Suprapubic skin (tissue), 4 donors: Measurements from ENCODE around the gene LHB. TPM values are rescaled to one million over a fixed set of nuclear protein-coding genes. Genes with fewer than 3 reads are reported as not detected.
A peak's percentile ranks its signal among the peaks of the same experiment; 100 is the strongest.

Experiments
- DNase-seq, 2 donors: peaks; one replicate each; pipeline ENCODE4 v3.0.0-alpha.2; 2019; ENCODE audit warnings: low spot score in 2 of 2
- H3K27ac ChIP-seq: fragments of 200-600 bp; sonication (generic); one replicate; pipeline ENCODE4 v1.5.1; 2019
- H3K27me3 ChIP-seq: fragments of 200-600 bp; sonication (generic); one replicate; pipeline ENCODE4 v1.5.1; 2019
- H3K36me3 ChIP-seq: fragments of 200-600 bp; sonication (generic); one replicate; pipeline ENCODE4 v1.5.1; 2019
- H3K4me1 ChIP-seq: fragments of 200-600 bp; sonication (generic); one replicate; pipeline ENCODE4 v1.5.1; 2019
- H3K4me3 ChIP-seq: fragments of 200-600 bp; sonication (generic); one replicate; pipeline ENCODE4 v1.5.1; 2019; ENCODE audit warnings: mild to moderate bottlenecking
- H3K9me3 ChIP-seq: fragments of 200-600 bp; sonication (generic); one replicate; pipeline ENCODE4 v1.5.1; 2019
- EP300 ChIP-seq: sonication (generic); formaldehyde crosslinking; IDR thresholded peaks from one replicate; pipeline ENCODE4 v1.6.1; 2017; ENCODE audit warnings: antibody characterized with exemption
- POLR2A ChIP-seq, 2 donors: fragments of 450-650 bp; IDR thresholded peaks; one replicate each; pipeline ENCODE4 v1.6.1; 2017; ENCODE audit warnings: antibody characterized with exemption in 2 of 2, mild to moderate bottlenecking in 2 of 2, moderate library complexity in 2 of 2
- POLR2AphosphoS5 ChIP-seq, 3 donors: sonication (generic); formaldehyde crosslinking; IDR thresholded peaks; one replicate each; pipeline ENCODE4 v1.6.1; 2017; ENCODE audit warnings: antibody characterized with exemption in 3 of 3
- WGBS: methylation state at CpG from one replicate; pipeline ENCODE4 v1.1.5; 2018; 5-methylcytosine and 5-hydroxymethylcytosine counted together
- total RNA-seq, 4 donors: library from RNA; depleted of rRNA; stranded (reverse); fragments of >200 nt; gene quantifications; one replicate each; pipeline ENCODE4 v1.1.0, GENCODE V29; 2016
- TF ChIP-seq, protein P1 (sequence below), 2 donors: fragments of 200-600 bp in 1 of 2; fragments of 450-650 bp in 1 of 2; sonication (generic) in 1 of 2; IDR thresholded peaks; one replicate each; pipeline ENCODE4 v1.5.1; 2016 to 2019; ENCODE audit warnings: antibody characterized with exemption in 2 of 2, mild to moderate bottlenecking in 1 of 2, moderate library complexity in 1 of 2

The LHB gene
- total RNA-seq, 4 donors from 2014 or later, result not detected

DNA sequence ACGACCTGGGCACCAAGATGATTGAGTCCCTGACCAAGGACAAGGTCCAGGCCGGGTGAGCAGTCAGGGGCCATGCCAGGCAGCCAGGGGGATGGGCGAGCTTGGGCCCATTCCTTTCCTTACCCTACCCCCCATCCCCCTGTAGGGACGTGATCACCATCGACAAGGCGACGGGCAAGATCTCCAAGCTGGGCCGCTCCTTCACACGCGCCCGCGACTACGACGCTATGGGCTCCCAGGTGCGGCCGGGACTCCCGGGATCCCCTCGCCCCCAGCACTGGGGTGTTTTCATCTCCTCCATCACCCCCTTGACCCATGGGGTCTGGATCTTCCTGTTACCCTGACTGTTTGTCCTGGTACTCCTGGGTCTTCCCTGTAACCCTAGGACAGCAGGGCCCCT, 7.1 kb downstream of the LHB start:
- H3K4me1 ChIP-seq, result no peaks in the 10 kb centered on the region
- H3K27me3 ChIP-seq, result no peaks in the 10 kb centered on the region
- H3K36me3 ChIP-seq, result peaks cover 77% of the 10 kb centered on the region
- TF ChIP-seq, protein P1, sequence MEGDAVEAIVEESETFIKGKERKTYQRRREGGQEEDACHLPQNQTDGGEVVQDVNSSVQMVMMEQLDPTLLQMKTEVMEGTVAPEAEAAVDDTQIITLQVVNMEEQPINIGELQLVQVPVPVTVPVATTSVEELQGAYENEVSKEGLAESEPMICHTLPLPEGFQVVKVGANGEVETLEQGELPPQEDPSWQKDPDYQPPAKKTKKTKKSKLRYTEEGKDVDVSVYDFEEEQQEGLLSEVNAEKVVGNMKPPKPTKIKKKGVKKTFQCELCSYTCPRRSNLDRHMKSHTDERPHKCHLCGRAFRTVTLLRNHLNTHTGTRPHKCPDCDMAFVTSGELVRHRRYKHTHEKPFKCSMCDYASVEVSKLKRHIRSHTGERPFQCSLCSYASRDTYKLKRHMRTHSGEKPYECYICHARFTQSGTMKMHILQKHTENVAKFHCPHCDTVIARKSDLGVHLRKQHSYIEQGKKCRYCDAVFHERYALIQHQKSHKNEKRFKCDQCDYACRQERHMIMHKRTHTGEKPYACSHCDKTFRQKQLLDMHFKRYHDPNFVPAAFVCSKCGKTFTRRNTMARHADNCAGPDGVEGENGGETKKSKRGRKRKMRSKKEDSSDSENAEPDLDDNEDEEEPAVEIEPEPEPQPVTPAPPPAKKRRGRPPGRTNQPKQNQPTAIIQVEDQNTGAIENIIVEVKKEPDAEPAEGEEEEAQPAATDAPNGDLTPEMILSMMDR (IDR thresholded peaks at IDR 0.05), result no peak
- no peak for TF ChIP-seq POLR2A (IDR thresholded peaks at IDR 0.05)
- DNase-seq, result no peak
- H3K9me3 ChIP-seq, result no peaks in the 10 kb centered on the region
- H3K27ac ChIP-seq, result no peak overlapping the region
- H3K4me3 ChIP-seq, result no peak overlapping the region
- WGBS, result 100% methylated on average over 10 of the region's 18 CpGs

- H3K4me3 ChIP-seq, result no peak overlapping the region
- TF ChIP-seq POLR2AphosphoS5 (IDR thresholded peaks at IDR 0.05) (no peak), POLR2A (IDR thresholded peaks at IDR 0.05) (no peak), EP300 (no peak)
- TF ChIP-seq, protein P1 (IDR thresholded peaks at IDR 0.05), result no peak
- over 99% methylated on average over 18 of the region's 22 CpGs for WGBS
- peaks cover 89% of the 10 kb centered on the region for H3K36me3 ChIP-seq
- H3K4me1 ChIP-seq, result no peaks in the 10 kb centered on the region
- H3K9me3 ChIP-seq, result no peaks in the 10 kb centered on the region
- no peak overlapping the region for H3K27ac ChIP-seq
- no peaks in the 10 kb centered on the region for H3K27me3 ChIP-seq
- DNase-seq, result no peak
Observed at GRCh38 chr19:49006905-49007304, 10.0 kb downstream of the LHB start.

GRCh38 chr19:49004964-49005614, 11.8 kb downstream of the LHB start:
- TF ChIP-seq, protein P1 (IDR thresholded peaks at IDR 0.05), result no peak
- TF ChIP-seq POLR2AphosphoS5 (IDR thresholded peaks at IDR 0.05) (no peak), POLR2A (IDR thresholded peaks at IDR 0.05) (no peak), EP300 (no peak)
- WGBS, result 92% methylated on average over 7 of the region's 7 CpGs
- Histone ChIP-seq H3K4me3 (no peak overlapping the region), H3K4me1 (no peaks in the 10 kb centered on the region), H3K36me3 (peaks cover 70% of the 10 kb centered on the region), H3K9me3 (no peaks in the 10 kb centered on the region), H3K27ac (no peak overlapping the region), H3K27me3 (no peaks in the 10 kb centered on the region)
- no peak for DNase-seq

DNA sequence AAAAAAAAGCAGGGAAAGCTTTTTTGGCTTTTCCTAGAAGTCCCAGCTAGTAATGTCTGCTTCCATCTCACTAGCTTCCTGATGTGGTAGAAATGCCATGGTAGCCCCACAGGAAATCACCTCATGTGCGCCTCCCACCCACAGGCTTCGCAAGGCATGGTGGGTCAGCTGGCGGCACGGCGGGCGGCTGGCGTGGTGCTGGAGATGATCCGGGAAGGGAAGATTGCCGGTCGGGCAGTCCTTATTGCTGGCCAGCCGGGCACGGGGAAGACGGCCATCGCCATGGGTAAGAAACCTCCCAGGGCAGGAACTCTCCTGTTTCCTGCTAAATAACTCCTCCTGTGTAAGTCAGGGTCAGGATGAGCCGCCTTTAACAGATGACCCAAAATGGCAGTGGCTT, 12.8 kb downstream of the LHB start:
- Histone ChIP-seq H3K4me1 (no peaks in the 10 kb centered on the region), H3K9me3 (no peaks in the 10 kb centered on the region), H3K27ac (no peak overlapping the region), H3K4me3 (no peak overlapping the region), H3K36me3 (peaks cover 61% of the 10 kb centered on the region), H3K27me3 (no peaks in the 10 kb centered on the region)
- 99% methylated on average over 15 of the region's 15 CpGs for WGBS
- DNase-seq, result no peak
- TF ChIP-seq POLR2AphosphoS5 (IDR thresholded peaks at IDR 0.05), result no peak
- TF ChIP-seq EP300, result no peak

- no peak for TF ChIP-seq POLR2A (IDR thresholded peaks at IDR 0.05)
- TF ChIP-seq, protein P1 (IDR thresholded peaks at IDR 0.05), result peak; percentile 17 to 66
- WGBS, result 87% methylated on average over 6 of the region's 16 CpGs
- H3K36me3 ChIP-seq, result peaks cover 24% of the 10 kb centered on the region
- peaks cover 7% of the 10 kb centered on the region for H3K4me1 ChIP-seq
- no peak for DNase-seq
- no peak overlapping the region for H3K4me3 ChIP-seq
- H3K9me3 ChIP-seq, result no peaks in the 10 kb centered on the region
- H3K27me3 ChIP-seq, result no peaks in the 10 kb centered on the region
- no peak overlapping the region for H3K27ac ChIP-seq
Observed at GRCh38 chr19:48999481-49000325, 17.2 kb downstream of the LHB start.
